MCF 10A (cell line): ENCODE measurements around the gene GPRC5C. TPM values are rescaled to one million over a fixed set of nuclear protein-coding genes. Genes with fewer than 3 reads are reported as not detected.

Source experiments
- BruUV-seq: library from RNA; stranded (reverse); fragments of 400-500 nt; replicated peaks from 2 replicates; lab custom pipeline; 2021; lab: Mats Ljungman, UMichigan
- CTCF ChIA-PET: fragments of 300-600 bp; sonication (Branson Sonifier 250); formaldehyde crosslinking; extraction: SDS; loops from one replicate; lab custom pipeline; 2021; ENCODE audit warnings: antibody characterized with exemption, inconsistent platforms; lab: Yijun Ruan, JAX
- POLR2A ChIA-PET: fragments of 300-600, 350-650 bp; sonication (Branson Sonifier 250); formaldehyde crosslinking; extraction: SDS; loops from one replicate; lab custom pipeline; 2020; ENCODE audit warnings: antibody characterized with exemption, inconsistent platforms; lab: Yijun Ruan, JAX
- DNase-seq: peaks from one replicate; pipeline ENCODE4 v3.0.0-alpha.2; 2018; ENCODE audit not compliant: unreplicated experiment
- H3K27ac Mint-ChIP-seq: one replicate; pipeline ENCODE4 v1.8.0; 2022; ENCODE audit warnings: mild to moderate bottlenecking, low read depth, mixed read lengths; ENCODE audit not compliant: unreplicated experiment
- H3K27me3 Mint-ChIP-seq: one replicate; pipeline ENCODE4 v1.8.0; 2022; ENCODE audit warnings: mixed read lengths; ENCODE audit not compliant: insufficient read depth, unreplicated experiment
- H3K36me3 Mint-ChIP-seq: one replicate; pipeline ENCODE4 v1.8.0; 2022; ENCODE audit warnings: mild to moderate bottlenecking, moderate library complexity, mixed read lengths; ENCODE audit not compliant: insufficient read depth, unreplicated experiment
- H3K4me1 Mint-ChIP-seq: one replicate; pipeline ENCODE4 v1.8.0; 2022; ENCODE audit warnings: mixed read lengths; ENCODE audit not compliant: insufficient read depth, unreplicated experiment
- H3K4me3 Mint-ChIP-seq: one replicate; pipeline ENCODE4 v1.8.0; 2022; ENCODE audit warnings: mild to moderate bottlenecking, moderate library complexity, mixed read lengths; ENCODE audit not compliant: unreplicated experiment
- H3K9me3 Mint-ChIP-seq: one replicate; pipeline ENCODE4 v1.8.0; 2022; ENCODE audit warnings: mixed read lengths; ENCODE audit not compliant: unreplicated experiment
- intact Hi-C: fragments of 100-400 bp; cut with micrococcal nuclease; formaldehyde crosslinking; loops from 2 replicates; pipeline ENCODE4 v1.14.1; 2022
- total RNA-seq: library from RNA; stranded (reverse); gene quantifications from 2 replicates; pipeline ENCODE4 v1.2.3, GENCODE V29; 2022
- TF ChIP-seq, protein P1 (sequence below): fragments of 200-600 bp; IDR thresholded peaks from one replicate; pipeline ENCODE4 v1.8.0; 2022; ENCODE audit warnings: antibody characterized with exemption, mild to moderate bottlenecking; ENCODE audit not compliant: unreplicated experiment

GPRC5C gene
- total RNA-seq, 1 experiment from 2014 or later = 17.7 TPM

DNA sequence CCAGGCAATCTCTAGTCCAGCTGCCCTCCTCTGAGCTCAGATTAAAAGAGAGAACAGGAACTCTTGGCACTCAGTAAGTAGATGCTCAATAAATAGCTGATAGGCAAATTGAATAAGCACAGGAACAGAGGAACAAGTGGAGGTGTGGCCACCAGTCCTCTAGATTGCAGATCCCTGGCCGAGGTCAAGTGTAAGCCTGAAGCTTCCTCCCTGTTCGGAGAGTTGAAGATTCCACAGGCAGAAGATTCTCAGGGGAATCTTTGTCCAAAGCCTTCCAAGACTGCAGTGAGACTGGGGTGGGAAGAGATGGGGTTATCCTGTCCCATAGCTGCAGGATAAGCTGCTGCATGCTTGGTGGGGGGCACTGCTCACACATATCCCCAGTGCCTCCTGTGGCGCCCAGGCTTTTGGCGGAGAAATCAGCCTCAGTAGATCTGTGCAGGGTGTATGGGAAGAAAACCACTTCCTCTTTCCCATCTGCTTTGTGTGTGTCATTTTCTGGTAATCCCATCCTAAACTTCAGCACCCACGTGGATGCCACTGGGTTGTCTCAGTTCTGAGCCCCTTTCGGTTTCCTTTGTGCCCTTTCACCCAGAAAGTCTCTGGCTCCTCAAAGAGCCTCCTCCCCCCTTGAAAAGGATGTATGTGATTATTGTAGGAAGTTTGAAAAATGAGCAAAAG, 46.7 kb downstream of the GPRC5C start:
- H3K4me3 Mint-ChIP-seq = no peak overlapping the region
- no peak for DNase-seq
- H3K9me3 Mint-ChIP-seq = peaks cover 8% of the 10 kb centered on the region
- POLR2A ChIA-PET = no interaction called here
- H3K36me3 Mint-ChIP-seq = no peaks in the 10 kb centered on the region
- CTCF ChIA-PET = interaction anchor here (0.6 to 2.4 kb wide), 3 partner anchors 21 to 604 kb away, joined by 3 to 7 read pairs (median 4); no protein-coding TSS in a partner anchor
- no peaks in the 10 kb centered on the region for H3K4me1 Mint-ChIP-seq
- intact Hi-C loops = no loop called here
- peaks cover 73% of the 10 kb centered on the region for H3K27me3 Mint-ChIP-seq
- TF ChIP-seq, protein P1, sequence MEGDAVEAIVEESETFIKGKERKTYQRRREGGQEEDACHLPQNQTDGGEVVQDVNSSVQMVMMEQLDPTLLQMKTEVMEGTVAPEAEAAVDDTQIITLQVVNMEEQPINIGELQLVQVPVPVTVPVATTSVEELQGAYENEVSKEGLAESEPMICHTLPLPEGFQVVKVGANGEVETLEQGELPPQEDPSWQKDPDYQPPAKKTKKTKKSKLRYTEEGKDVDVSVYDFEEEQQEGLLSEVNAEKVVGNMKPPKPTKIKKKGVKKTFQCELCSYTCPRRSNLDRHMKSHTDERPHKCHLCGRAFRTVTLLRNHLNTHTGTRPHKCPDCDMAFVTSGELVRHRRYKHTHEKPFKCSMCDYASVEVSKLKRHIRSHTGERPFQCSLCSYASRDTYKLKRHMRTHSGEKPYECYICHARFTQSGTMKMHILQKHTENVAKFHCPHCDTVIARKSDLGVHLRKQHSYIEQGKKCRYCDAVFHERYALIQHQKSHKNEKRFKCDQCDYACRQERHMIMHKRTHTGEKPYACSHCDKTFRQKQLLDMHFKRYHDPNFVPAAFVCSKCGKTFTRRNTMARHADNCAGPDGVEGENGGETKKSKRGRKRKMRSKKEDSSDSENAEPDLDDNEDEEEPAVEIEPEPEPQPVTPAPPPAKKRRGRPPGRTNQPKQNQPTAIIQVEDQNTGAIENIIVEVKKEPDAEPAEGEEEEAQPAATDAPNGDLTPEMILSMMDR = no peak
- H3K27ac Mint-ChIP-seq = no peak overlapping the region
- no TSS peak for BruUV-seq

DNA sequence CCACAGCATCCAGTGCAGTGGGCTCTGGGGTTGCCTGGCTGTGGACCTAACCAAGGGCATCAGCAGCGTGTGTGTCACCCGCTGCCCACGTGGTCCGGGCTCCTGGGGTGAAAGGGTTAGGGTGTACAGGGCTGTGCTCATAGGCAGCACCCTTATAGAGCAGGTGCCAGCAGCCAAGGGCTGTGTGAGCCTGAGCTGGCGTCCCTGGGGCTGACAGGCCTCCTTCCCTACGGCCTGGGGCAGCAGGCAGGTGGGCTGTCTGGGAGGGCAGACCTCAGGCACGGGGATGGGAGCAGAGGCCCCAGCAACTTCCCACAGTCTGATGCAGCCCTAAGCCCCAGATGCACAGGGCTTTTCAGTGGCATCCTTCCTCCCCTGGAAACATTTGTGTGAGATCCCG, 48.4 kb downstream of the GPRC5C start:
- ChIA-PET CTCF (interaction anchor here (0.9 to 1.4 kb wide), 2 partner anchors 14 to 100 kb away, joined by 3 read pairs; no protein-coding TSS in a partner anchor), POLR2A (interaction anchor here (0.8 to 0.9 kb wide), 2 partner anchors 16 to 85 kb away, joined by 3 to 4 read pairs; no protein-coding TSS in a partner anchor)
- Mint-ChIP-seq H3K27me3 (peaks cover 66% of the 10 kb centered on the region), H3K4me3 (no peak overlapping the region), H3K4me1 (no peaks in the 10 kb centered on the region), H3K9me3 (peaks cover 6% of the 10 kb centered on the region), H3K27ac (no peak overlapping the region), H3K36me3 (no peaks in the 10 kb centered on the region)
- intact Hi-C loops = no loop called here
- TF ChIP-seq, protein P1 = no peak
- no peak for DNase-seq
- no TSS peak for BruUV-seq

DNA sequence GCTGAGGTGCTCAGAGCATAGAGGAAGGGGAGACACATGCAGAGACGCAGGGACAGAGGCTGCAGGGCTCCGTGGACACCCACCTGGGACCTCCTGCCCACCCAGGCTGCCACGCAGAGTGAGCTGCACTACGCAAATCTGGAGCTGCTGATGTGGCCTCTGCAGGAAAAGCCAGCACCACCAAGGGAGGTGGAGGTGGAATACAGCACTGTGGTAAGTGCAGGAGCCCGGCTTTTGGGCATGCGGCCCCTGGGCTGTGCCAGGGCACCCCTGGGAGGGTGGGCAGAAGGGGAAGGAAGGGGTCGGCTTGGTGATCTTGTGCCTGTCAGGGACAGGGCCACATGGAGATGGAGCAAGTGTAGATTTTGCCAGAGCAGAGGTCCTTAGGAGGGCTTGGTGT, 49.7 kb downstream of the GPRC5C start:
- Mint-ChIP-seq H3K27ac (no peak overlapping the region), H3K4me1 (no peaks in the 10 kb centered on the region), H3K4me3 (no peak overlapping the region), H3K9me3 (no peaks in the 10 kb centered on the region), H3K27me3 (peaks cover 66% of the 10 kb centered on the region), H3K36me3 (no peaks in the 10 kb centered on the region)
- TF ChIP-seq, protein P1 = no peak
- intact Hi-C loops = no loop called here
- no TSS peak for BruUV-seq
- CTCF ChIA-PET = interaction anchor here (0.6 to 1.4 kb wide), 2 partner anchors 54 to 102 kb away, joined by 3 read pairs; no protein-coding TSS in a partner anchor
- POLR2A ChIA-PET = no interaction called here
- no peak for DNase-seq

DNA sequence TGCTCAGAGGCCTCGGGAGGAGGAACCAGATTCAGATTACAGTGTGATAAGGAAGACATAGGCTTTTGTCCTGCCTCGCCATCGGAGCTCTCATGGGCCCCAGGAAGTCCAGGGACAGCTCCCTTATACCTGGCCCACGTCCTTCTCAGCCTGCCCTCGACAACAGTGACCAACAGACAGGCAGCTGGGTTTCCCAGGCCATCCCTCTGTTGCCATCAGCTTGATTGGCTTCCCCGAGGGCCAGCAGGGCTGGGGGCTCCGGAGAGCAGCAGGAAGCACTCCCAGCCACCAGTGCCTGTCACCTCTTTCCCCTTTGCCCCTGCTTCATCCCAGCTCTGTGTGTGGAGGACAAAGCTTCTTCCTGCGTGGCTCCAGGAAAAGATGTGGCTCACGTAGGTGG, 52.2 kb downstream of the GPRC5C start:
- TF ChIP-seq, protein P1 = no peak
- no peak for DNase-seq
- BruUV-seq = no TSS peak
- H3K4me3 Mint-ChIP-seq = no peak overlapping the region
- H3K9me3 Mint-ChIP-seq = no peaks in the 10 kb centered on the region
- intact Hi-C loops = no loop called here
- H3K27ac Mint-ChIP-seq = no peak overlapping the region
- H3K27me3 Mint-ChIP-seq = peaks cover 48% of the 10 kb centered on the region
- no peaks in the 10 kb centered on the region for H3K4me1 Mint-ChIP-seq
- no peaks in the 10 kb centered on the region for H3K36me3 Mint-ChIP-seq
- POLR2A ChIA-PET = no interaction called here
- CTCF ChIA-PET = interaction anchor here (0.6 to 0.8 kb wide), 2 partner anchors 26 to 179 kb away, joined by 4 to 6 read pairs; no protein-coding TSS in a partner anchor
